ENCODE measurements around the gene FRG2C. TPM values are rescaled to one million over a fixed set of nuclear protein-coding genes. Genes with fewer than 3 reads are reported as not detected.
"Not testable (repeated sequence)": the region's sequence is repeated elsewhere in the genome, so short reads cannot be mapped to it uniquely, and the experiment has no call there.

The FRG2C gene
- total RNA-seq = not detected
- long read RNA-seq, donor 1 = 0 reads
- long read RNA-seq, donor 2 = 0 reads

DNA sequence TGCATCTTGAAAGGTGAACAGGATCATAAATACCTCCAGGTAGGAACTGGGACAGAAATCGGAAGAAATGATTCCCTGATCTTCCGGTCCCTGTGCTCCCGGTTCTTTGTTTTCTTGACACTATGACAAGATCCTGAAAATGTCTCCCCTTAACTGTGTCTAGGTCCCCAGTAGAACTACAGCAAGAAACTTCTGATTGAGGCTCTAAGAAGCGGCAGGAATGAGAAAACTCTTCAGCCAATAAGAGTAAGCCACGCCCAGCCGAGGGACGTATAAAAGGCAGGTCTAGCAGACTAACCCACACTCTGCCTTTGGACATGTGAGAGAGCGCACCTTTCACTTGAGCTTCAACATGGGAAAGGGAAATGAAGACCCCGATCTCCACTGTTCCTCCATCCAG lies at the start of gene FRG2C:
FRG2C (plus strand) TSS at position 301 of the 400 bp plus-strand sequence; CDS start at position 353, 52 bp downstream.
- DNase-seq (ENCODE audit: low spot score); intact Hi-C loops (cut with DNase I): not testable (repeated sequence)

DNA sequence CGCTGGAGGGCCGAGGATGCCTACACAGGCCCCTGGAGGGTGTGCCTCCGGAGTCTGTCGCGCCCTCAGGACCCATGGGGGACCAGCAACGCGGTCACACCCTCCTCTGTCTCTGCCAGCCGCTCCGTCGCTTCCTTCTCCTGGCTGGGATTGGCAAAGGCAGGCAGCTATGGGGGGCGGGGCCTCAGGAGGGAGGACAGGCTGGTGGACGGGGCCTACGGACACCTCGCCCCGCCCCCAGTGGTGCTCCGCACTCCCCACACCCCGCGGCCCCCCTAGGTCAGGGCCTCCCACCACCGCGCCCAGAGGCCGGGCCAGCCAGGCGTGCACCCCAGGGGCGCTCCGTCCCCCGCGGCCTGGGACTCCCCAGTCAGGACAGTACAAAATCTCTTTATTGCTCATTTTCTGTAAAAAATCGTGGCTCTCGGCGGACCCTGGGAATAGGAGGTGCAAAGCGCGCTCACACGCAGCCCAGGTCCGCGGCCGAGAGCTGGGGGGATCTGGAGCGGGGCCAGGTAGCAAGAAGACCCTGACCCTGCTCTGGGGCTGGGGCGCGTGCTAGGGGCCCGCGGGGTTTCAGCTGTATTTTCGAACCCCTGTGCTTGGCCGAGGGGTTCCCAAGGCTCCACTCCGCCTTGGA lies 45.3 kb upstream of the FRG2C start:
- intact Hi-C loops (cut with DNase I) = not testable (repeated sequence)

DNA sequence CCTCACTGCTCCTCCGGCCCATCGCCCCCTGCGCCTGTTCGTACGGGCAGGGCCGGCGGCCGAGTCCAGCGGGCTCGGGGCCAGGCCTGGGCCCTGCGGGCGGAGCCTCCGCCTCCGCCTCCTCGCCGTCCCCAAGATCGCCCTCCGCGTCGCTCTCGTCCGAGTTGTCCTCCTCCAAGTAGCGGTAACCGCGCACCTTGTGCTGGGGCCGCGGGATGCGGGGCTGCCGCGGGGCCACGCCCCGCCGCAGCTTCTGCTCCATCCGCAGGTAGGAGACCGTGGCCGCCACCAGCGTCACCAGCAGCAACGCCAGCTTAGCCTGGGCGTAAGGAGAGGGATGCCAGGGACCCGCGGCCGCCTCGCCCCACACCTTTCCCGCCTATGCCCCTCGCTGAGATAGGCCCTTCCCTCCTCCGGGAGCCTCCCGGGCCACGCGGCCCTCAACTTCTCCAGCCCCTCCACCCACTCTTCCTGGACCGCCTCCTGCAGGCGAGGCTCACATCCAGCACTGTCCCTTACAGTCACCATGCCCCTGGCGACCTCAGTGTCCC lies 44.6 kb upstream of the FRG2C start:
- DNase-seq (ENCODE audit: low spot score); intact Hi-C loops (cut with DNase I): not testable (repeated sequence)

More for the DNA sequence above, 45.3 kb upstream of the FRG2C start:
- peak; percentile 79 for DNase-seq (ENCODE audit: low spot score)

- DNase-seq (ENCODE audit: low spot score); intact Hi-C loops (cut with DNase I): not testable (repeated sequence)
Measured at GRCh38 chr3:75621772-75622171, 42.4 kb upstream of the FRG2C start.

- DNase-seq (ENCODE audit: low spot score); intact Hi-C loops (cut with DNase I): not testable (repeated sequence)
Measured at GRCh38 chr3:75623656-75624055, 40.5 kb upstream of the FRG2C start.

- intact Hi-C loops (cut with DNase I) = not testable (repeated sequence)
- DNase-seq (ENCODE audit: low spot score) = peak; percentile 59
Measured at GRCh38 chr3:75630887-75631535, 33.1 kb upstream of the FRG2C start.

DNA sequence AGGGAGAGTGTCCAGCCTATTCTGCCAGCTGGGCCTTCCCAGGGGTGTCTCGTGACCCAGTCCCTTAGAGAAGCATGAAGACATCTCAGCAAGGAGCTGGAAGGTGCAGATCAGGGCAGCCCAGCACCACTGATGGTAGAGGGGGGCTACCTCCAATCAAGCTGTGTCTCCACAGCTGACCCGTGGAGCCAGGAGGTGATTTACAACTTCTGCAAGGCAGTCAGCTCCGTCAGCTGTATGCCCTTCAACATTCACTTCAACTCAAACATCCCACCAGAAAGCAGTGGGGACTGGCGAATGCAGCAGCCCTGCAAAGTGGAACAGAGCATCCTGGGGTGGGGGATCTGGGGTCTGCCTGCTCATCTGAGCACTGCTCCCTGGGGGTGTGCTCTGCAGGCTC lies 32.6 kb upstream of the FRG2C start:
- intact Hi-C loops (cut with DNase I) = no loop called here
- DNase-seq (ENCODE audit: low spot score) = peak; percentile 22

- peak; percentile 36 for DNase-seq (ENCODE audit: low spot score)
- intact Hi-C loops (cut with DNase I) = not testable (repeated sequence)
Measured at GRCh38 chr3:75638947-75639346, 25.2 kb upstream of the FRG2C start.

GRCh38 chr3:75641107-75641517 lies 23.0 kb upstream of the FRG2C start:
- peak; percentile 91 for DNase-seq (ENCODE audit: low spot score)
- intact Hi-C loops (cut with DNase I) = not testable (repeated sequence)

GRCh38 chr3:75643031-75643800 lies 20.9 kb upstream of the FRG2C start:
- DNase-seq (ENCODE audit: low spot score); intact Hi-C loops (cut with DNase I): not testable (repeated sequence)

- DNase-seq (ENCODE audit: low spot score); intact Hi-C loops (cut with DNase I): not testable (repeated sequence)
Measured at GRCh38 chr3:75645548-75645947, 18.6 kb upstream of the FRG2C start.

DNA sequence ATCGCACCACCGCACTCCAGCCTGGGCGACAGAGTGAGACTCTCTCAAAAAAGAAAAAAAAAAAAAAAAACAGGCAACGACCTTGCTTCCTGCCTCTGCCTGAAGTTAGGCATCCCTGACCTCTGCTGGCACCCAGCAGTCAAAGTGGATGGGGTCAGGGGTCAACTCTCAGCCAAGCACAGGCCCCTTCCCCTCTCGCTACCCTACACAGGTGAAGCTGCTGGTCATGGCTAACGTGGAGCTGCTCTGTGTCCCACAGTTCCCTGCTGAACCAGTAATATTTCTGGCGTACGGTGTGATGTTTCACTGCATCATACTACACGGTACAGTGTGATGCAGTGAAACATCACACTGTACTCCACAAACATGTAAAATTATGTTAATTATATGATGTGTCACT lies 13.9 kb upstream of the FRG2C start:
- intact Hi-C loops (cut with DNase I) = no loop called here
- no peak for DNase-seq (ENCODE audit: low spot score)

DNA sequence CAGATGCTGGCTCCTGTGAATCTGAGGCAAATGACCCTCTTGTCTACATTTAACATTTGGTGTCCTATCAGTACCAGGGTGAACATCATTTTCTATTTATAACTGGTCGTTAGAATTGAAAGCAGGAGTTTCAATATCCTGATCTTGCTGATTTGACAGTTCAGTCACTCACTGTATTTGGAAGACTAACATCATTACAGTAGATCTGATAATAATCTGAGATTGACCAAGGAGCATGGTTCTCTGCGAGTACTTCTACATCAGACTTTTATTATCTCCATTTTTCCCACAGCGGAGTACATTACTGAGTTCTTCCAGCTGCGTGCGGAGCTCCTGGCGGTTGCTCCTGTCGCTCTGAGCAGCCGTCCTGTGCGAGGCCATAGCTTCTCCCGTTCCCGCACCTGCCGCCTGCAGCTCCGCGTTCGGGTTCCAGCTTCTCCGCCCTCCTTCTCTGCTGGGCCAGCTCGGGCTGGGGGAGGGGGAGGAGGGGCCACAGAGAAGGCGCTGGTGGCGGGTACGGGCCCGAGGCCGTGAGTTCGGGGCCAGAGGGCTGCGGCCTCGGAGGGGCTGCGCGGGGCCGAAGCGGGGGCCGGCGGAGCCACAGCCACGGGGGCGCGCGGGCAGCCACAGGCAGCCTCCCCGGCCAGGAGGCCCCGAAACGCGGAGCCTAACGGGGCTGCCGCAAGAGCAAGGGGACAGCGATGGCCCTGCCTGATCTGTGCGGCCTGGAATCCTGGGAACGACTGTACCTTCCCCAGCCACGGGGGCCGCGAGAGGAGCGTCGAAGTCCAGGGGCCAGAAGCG lies 8.8 kb upstream of the FRG2C start:
- intact Hi-C loops (cut with DNase I); DNase-seq (ENCODE audit: low spot score): not testable (repeated sequence)

DNA sequence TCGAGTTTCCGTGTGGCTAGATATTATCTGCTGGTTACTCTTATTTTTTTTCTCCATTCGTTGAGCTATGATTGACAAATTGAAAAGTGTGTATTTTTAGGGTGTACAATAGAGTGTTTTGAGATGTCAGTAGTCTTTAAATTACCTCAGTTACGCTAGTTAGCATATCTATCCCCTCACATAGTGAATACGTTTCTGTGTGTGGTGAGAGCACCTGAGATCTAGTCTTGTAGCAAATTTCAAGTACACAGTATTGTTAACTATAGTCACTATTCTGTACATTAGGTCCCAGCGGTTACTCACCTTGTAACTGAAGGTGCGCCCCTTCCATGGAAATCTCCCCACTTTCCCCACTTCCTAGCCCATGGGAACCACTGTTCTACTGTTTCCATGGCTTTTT lies 8.2 kb upstream of the FRG2C start:
- DNase-seq (ENCODE audit: low spot score); intact Hi-C loops (cut with DNase I): not testable (repeated sequence)

GRCh38 chr3:75658411-75659107 lies 5.6 kb upstream of the FRG2C start:
- DNase-seq (ENCODE audit: low spot score); intact Hi-C loops (cut with DNase I): not testable (repeated sequence)

DNA sequence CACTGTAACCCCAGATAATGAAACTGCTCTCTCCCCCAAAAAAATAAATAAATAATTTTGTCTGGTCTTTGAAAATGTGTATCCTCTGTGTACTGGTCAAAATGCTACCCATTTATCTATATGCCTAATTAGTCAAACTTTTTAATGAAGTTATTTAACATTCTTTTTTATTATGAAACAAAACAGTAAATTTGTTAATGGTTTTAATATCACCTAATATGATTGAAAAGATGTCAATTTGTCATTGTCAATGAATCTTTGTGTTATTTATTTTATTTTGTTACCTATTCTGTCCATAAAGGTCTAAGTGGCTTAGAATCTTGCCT lies 5.1 kb upstream of the FRG2C start:
- DNase-seq (ENCODE audit: low spot score) = not testable (repeated sequence)

GRCh38 chr3:75665626-75666025 lies 1.5 kb downstream of the FRG2C start:
- intact Hi-C loops (cut with DNase I); DNase-seq (ENCODE audit: low spot score): not testable (repeated sequence)

More for the DNA sequence above, 5.1 kb upstream of the FRG2C start:
- intact Hi-C loops (cut with DNase I) = not testable (repeated sequence)

All from posterior vena cava (tissue), 2 donors.